Measurements from ENCODE around the gene ADAM22. TPM values are rescaled to one million over a fixed set of nuclear protein-coding genes. Genes with fewer than 3 reads are reported as not detected.

The ADAM22 gene
- total and polyA plus RNA-seq, 10 of the 15 experiments (the other 5 are each of a cell fraction or from before 2014, with no cell fraction given), result 1.4 to 24.5 (median 7.6) TPM

DNA sequence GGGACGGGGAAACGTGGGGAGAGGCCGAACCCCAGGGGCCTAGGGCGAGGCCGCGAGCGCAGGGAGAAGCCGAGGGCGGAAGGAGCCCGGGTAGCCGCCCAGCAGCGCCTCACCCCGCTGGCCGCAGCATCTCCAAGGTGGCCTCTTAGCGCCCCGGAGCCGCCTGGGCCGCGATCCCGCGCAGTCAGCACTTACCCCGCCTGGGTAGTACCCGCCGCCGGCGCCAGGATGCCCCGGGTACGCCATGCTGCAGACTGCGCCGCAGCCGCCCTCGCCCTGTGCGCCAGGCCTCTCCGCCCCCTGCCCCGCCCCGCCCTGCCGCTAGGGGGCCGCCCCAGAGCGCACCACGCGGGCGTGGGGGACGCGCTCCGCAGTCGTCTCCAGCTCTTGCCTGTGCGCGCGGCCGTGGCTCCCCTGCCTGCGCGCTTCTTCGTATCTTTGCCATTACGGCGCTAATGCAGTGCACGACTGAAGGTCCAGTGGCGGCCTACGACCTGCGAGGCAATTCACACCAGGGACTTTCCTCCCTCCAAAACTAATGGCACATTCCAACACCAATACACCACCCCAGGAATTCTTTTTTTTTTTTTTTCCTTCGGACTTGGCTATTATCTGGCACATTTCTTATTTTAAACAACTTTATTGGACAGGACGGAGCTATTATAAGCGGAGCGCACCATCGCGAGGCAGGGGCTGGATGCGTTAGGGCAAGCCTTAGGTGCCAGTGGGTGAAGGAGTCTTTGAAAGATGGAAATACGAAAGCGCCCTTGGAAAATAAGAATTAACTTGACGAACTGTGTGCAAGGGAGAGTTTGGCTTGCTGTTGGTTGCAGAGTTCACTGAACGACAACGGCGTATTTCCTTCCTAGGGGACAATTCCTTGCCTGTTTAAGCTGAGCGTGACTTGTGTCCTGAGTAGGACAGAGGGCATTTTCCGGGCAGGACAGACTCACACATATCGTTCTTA is 286.0 kb downstream of the ADAM22 start, which contains the start of gene SRI (continued):
- TF ChIP-seq, protein P1, sequence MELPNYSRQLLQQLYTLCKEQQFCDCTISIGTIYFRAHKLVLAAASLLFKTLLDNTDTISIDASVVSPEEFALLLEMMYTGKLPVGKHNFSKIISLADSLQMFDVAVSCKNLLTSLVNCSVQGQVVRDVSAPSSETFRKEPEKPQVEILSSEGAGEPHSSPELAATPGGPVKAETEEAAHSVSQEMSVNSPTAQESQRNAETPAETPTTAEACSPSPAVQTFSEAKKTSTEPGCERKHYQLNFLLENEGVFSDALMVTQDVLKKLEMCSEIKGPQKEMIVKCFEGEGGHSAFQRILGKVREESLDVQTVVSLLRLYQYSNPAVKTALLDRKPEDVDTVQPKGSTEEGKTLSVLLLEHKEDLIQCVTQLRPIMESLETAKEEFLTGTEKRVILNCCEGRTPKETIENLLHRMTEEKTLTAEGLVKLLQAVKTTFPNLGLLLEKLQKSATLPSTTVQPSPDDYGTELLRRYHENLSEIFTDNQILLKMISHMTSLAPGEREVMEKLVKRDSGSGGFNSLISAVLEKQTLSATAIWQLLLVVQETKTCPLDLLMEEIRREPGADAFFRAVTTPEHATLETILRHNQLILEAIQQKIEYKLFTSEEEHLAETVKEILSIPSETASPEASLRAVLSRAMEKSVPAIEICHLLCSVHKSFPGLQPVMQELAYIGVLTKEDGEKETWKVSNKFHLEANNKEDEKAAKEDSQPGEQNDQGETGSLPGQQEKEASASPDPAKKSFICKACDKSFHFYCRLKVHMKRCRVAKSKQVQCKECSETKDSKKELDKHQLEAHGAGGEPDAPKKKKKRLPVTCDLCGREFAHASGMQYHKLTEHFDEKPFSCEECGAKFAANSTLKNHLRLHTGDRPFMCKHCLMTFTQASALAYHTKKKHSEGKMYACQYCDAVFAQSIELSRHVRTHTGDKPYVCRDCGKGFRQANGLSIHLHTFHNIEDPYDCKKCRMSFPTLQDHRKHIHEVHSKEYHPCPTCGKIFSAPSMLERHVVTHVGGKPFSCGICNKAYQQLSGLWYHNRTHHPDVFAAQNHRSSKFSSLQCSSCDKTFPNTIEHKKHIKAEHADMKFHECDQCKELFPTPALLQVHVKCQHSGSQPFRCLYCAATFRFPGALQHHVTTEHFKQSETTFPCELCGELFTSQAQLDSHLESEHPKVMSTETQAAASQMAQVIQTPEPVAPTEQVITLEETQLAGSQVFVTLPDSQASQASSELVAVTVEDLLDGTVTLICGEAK (IDR thresholded peaks at IDR 0.05; ENCODE audit: borderline replicate concordance), result peak; percentile 84; the same call in 1 of the 2 replicates
- TF ChIP-seq SMC3 (IDR thresholded peaks at IDR 0.05; ENCODE audit: borderline replicate concordance, low read length) (0 out of 2 replicates have a peak, but pooled peaks have one; percentile 12), CREB1 (IDR thresholded peaks at IDR 0.05; ENCODE audit: low read depth) (peak; percentile 57), POLR2AphosphoS2 (IDR thresholded peaks at IDR 0.05; ENCODE audit: low read depth, low read length) (0 out of 2 replicates have a peak, but pooled peaks have one; percentile 56), FOXK2 (IDR thresholded peaks at IDR 0.05) (peak; percentile 97), RCOR1 (conservative IDR thresholded peaks at IDR 0.05; ENCODE audit: low read depth, low read length) (0 out of 2 replicates have a peak, but pooled peaks have one; percentile 39), BACH1 (IDR thresholded peaks at IDR 0.05; ENCODE audit: borderline replicate concordance) (peak; percentile 94), MTA2 (IDR thresholded peaks at IDR 0.05; ENCODE audit: low read depth) (no peak), STAT1 (conservative IDR thresholded peaks at IDR 0.05) (0 out of 2 replicates have a peak, but pooled peaks have one; percentile 50), NFIC (IDR thresholded peaks at IDR 0.05; ENCODE audit: low read depth, low read length) (peak; percentile 58; the same call in 1 of the 2 replicates), CBX5 (IDR thresholded peaks at IDR 0.05; ENCODE audit: low read depth) (peak; percentile 53; the same call in 1 of the 2 replicates), FOXM1 (IDR thresholded peaks at IDR 0.05; ENCODE audit: low read depth, low read length) (peak; percentile 63; the same call in 1 of the 2 replicates), CHD1 (IDR thresholded peaks at IDR 0.05; ENCODE audit: low read depth, low read length) (peak; percentile 98), MYC (IDR thresholded peaks at IDR 0.05; ENCODE audit: insufficient read depth, insufficient read length, insufficient replicate concordance, low read length, severe bottlenecking) (peak; percentile 30)
- TF ChIP-seq, protein P2, sequence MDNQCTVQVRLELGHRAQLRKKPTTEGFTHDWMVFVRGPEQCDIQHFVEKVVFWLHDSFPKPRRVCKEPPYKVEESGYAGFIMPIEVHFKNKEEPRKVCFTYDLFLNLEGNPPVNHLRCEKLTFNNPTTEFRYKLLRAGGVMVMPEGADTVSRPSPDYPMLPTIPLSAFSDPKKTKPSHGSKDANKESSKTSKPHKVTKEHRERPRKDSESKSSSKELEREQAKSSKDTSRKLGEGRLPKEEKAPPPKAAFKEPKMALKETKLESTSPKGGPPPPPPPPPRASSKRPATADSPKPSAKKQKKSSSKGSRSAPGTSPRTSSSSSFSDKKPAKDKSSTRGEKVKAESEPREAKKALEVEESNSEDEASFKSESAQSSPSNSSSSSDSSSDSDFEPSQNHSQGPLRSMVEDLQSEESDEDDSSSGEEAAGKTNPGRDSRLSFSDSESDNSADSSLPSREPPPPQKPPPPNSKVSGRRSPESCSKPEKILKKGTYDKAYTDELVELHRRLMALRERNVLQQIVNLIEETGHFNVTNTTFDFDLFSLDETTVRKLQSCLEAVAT (IDR thresholded peaks at IDR 0.05), result peak; percentile 81
- TF ChIP-seq, protein P3, sequence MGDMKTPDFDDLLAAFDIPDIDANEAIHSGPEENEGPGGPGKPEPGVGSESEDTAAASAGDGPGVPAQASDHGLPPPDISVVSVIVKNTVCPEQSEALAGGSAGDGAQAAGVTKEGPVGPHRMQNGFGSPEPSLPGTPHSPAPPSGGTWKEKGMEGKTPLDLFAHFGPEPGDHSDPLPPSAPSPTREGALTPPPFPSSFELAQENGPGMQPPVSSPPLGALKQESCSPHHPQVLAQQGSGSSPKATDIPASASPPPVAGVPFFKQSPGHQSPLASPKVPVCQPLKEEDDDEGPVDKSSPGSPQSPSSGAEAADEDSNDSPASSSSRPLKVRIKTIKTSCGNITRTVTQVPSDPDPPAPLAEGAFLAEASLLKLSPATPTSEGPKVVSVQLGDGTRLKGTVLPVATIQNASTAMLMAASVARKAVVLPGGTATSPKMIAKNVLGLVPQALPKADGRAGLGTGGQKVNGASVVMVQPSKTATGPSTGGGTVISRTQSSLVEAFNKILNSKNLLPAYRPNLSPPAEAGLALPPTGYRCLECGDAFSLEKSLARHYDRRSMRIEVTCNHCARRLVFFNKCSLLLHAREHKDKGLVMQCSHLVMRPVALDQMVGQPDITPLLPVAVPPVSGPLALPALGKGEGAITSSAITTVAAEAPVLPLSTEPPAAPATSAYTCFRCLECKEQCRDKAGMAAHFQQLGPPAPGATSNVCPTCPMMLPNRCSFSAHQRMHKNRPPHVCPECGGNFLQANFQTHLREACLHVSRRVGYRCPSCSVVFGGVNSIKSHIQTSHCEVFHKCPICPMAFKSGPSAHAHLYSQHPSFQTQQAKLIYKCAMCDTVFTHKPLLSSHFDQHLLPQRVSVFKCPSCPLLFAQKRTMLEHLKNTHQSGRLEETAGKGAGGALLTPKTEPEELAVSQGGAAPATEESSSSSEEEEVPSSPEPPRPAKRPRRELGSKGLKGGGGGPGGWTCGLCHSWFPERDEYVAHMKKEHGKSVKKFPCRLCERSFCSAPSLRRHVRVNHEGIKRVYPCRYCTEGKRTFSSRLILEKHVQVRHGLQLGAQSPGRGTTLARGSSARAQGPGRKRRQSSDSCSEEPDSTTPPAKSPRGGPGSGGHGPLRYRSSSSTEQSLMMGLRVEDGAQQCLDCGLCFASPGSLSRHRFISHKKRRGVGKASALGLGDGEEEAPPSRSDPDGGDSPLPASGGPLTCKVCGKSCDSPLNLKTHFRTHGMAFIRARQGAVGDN (IDR thresholded peaks at IDR 0.05), result peak; percentile 82
- TF ChIP-seq, protein P4, sequence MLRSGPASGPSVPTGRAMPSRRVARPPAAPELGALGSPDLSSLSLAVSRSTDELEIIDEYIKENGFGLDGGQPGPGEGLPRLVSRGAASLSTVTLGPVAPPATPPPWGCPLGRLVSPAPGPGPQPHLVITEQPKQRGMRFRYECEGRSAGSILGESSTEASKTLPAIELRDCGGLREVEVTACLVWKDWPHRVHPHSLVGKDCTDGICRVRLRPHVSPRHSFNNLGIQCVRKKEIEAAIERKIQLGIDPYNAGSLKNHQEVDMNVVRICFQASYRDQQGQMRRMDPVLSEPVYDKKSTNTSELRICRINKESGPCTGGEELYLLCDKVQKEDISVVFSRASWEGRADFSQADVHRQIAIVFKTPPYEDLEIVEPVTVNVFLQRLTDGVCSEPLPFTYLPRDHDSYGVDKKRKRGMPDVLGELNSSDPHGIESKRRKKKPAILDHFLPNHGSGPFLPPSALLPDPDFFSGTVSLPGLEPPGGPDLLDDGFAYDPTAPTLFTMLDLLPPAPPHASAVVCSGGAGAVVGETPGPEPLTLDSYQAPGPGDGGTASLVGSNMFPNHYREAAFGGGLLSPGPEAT (IDR thresholded peaks at IDR 0.05; ENCODE audit: low read depth), result peak; percentile 86

All from GM12878 (cell line).